SK-N-SH (cell line): ENCODE measurements around the gene MAD2L1. TPM values are rescaled to one million over a fixed set of nuclear protein-coding genes. Genes with fewer than 3 reads are reported as not detected.

Experiments used
- CTCF ChIA-PET: fragments of 300-600, 350-600 bp; formaldehyde crosslinking; extraction: SDS; loops from one replicate; lab custom pipeline; 2021; lab: Yijun Ruan, JAX
- POLR2A ChIA-PET: fragments of 350-600 bp; sonication (Branson Sonifier 250); formaldehyde crosslinking; extraction: SDS; loops from one replicate; lab custom pipeline; 2020; ENCODE audit warnings: antibody characterized with exemption, inconsistent platforms; lab: Yijun Ruan, JAX
- DNase-seq: peaks from one replicate; pipeline ENCODE4 v3.0.0; 2012
- H2AFZ ChIP-seq: fragments of 200-600 bp; sonication (generic); 2 replicates; pipeline ENCODE4 v1.8.1; 2016; ENCODE audit warnings: antibody characterized with exemption, mild to moderate bottlenecking, low read depth
- H3F3A ChIP-seq: fragments of 200-600 bp; sonication (generic); replicated peaks from 2 replicates; pipeline ENCODE3; 2016; ENCODE audit warnings: antibody characterized with exemption, mild to moderate bottlenecking; ENCODE audit not compliant: insufficient read depth
- H3K27ac ChIP-seq, 2 experiments: fragments of 200-500 bp in 1 of 2; fragments of 200-600 bp in 1 of 2; sonication (Bioruptor generic) in 1 of 2; sonication (generic), shearing (Covaris generic) in 1 of 2; 2 replicates each; pipeline versions ENCODE4 v1.5.1 to v1.6.1; 2014 to 2016; ENCODE audit warnings: low read depth in 2 of 2, inconsistent platforms in 1 of 2, low read length in 1 of 2, mild to moderate bottlenecking in 1 of 2, mixed read lengths in 1 of 2
- H3K27me3 ChIP-seq: fragments of 200-600 bp; sonication (generic), shearing (Covaris generic); 2 replicates; pipeline ENCODE4 v1.6.1; 2016; ENCODE audit warnings: mixed run types; ENCODE audit not compliant: insufficient read depth
- H3K36me3 ChIP-seq, 2 experiments: fragments of 200-500 bp in 1 of 2; fragments of 200-600 bp in 1 of 2; sonication (Bioruptor generic) in 1 of 2; sonication (generic) in 1 of 2; replicated peaks in 1 of 2; 2 replicates each; pipeline versions ENCODE3 to v1.5.1; 2014 to 2016; ENCODE audit warnings: low read length in 1 of 2, mild to moderate bottlenecking in 1 of 2; ENCODE audit not compliant: insufficient read depth in 2 of 2, control insufficient read depth in 1 of 2
- H3K4me1 ChIP-seq, 2 experiments: fragments of 200-500 bp in 1 of 2; fragments of 200-600 bp in 1 of 2; sonication (Bioruptor generic) in 1 of 2; sonication (generic), shearing (Covaris generic) in 1 of 2; 2 replicates each; pipeline versions ENCODE4 v1.5.1 to v1.6.1; 2014 to 2016; ENCODE audit warnings: low read depth in 1 of 2, low read length in 1 of 2, mixed run types in 1 of 2; ENCODE audit not compliant: insufficient read depth in 2 of 2, control insufficient read depth in 1 of 2
- H3K4me2 ChIP-seq: fragments of 200-600 bp; sonication (generic), shearing (Covaris generic); 2 replicates; pipeline ENCODE4 v1.6.1; 2017; ENCODE audit warnings: mixed run types
- H3K4me3 ChIP-seq, 2 experiments: fragments of 200-500 bp in 1 of 2; fragments of 200-600 bp in 1 of 2; sonication (Bioruptor generic) in 1 of 2; sonication (generic), shearing (Covaris generic) in 1 of 2; 2 replicates each; pipeline versions ENCODE4 v1.5.1 to v1.8.1; 2014 to 2016; ENCODE audit warnings: low read depth in 2 of 2, inconsistent platforms in 1 of 2, low read length in 1 of 2, mild to moderate bottlenecking in 1 of 2, mixed read lengths in 1 of 2, moderate library complexity in 1 of 2
- H3K79me2 ChIP-seq: fragments of 200-600 bp; sonication (generic); 2 replicates; pipeline ENCODE4 v1.8.1; 2017; ENCODE audit warnings: mild to moderate bottlenecking; ENCODE audit not compliant: insufficient read depth
- H3K9ac ChIP-seq: fragments of 200-600 bp; sonication (generic); 2 replicates; pipeline ENCODE4 v1.6.1; 2017; ENCODE audit warnings: mixed run types
- H3K9me2 ChIP-seq: fragments of 200-600 bp; sonication (generic); 2 replicates; pipeline ENCODE4 v1.6.1; 2017; ENCODE audit warnings: mixed run types
- H3K9me3 ChIP-seq: fragments of 200-600 bp; sonication (generic); 2 replicates; pipeline ENCODE4 v1.6.1; 2017; ENCODE audit warnings: mixed run types, mild to moderate bottlenecking, moderate library complexity
- H4K20me1 ChIP-seq: fragments of 200-600 bp; sonication (generic); 2 replicates; pipeline ENCODE4 v1.6.1; 2017; ENCODE audit warnings: mild to moderate bottlenecking, mixed run types; ENCODE audit not compliant: insufficient read depth
- CTCF ChIP-seq: fragments of 200-600 bp; sonication (generic); IDR thresholded peaks from 2 replicates; pipeline ENCODE4 v1.6.1; 2017; ENCODE audit warnings: antibody characterized with exemption, mild to moderate bottlenecking, moderate library complexity
- EP300 ChIP-seq, 2 experiments: IDR thresholded peaks; 2 replicates each; pipeline versions ENCODE4 v1.4.0 to v1.6.1; 2012; ENCODE audit warnings: borderline replicate concordance in 1 of 2, low read depth in 1 of 2, low read length in 1 of 2
- EZH2phosphoT487 ChIP-seq: fragments of 200-600 bp; sonication (generic); IDR thresholded peaks from 2 replicates; pipeline ENCODE4 v1.6.1; 2017; ENCODE audit warnings: low read depth, mixed run types, mild to moderate bottlenecking, antibody characterized with exemption, moderate library complexity, borderline replicate concordance
- FOXJ3 ChIP-seq: sonication (generic); formaldehyde crosslinking; IDR thresholded peaks from 2 replicates; pipeline ENCODE4 v1.5.1; 2020; ENCODE audit warnings: mild to moderate bottlenecking, missing genetic modification reagents
- GABPA ChIP-seq: IDR thresholded peaks from 2 replicates; pipeline ENCODE4 v1.4.0; 2012; ENCODE audit warnings: low read depth, mild to moderate bottlenecking
- IRF3 ChIP-seq: fragments of 150-350 bp; IDR thresholded peaks from 2 replicates; pipeline ENCODE4 v1.6.1; 2016; ENCODE audit warnings: mild to moderate bottlenecking, low read depth, low read length
- MEF2A ChIP-seq: IDR thresholded peaks from 2 replicates; pipeline ENCODE4 v1.4.0; 2012; ENCODE audit warnings: low read depth, borderline replicate concordance
- MXI1 ChIP-seq: IDR thresholded peaks from 2 replicates; pipeline ENCODE4 v1.6.1; 2012; ENCODE audit warnings: mild to moderate bottlenecking, low read depth, low read length, improper control_type of control experiment
- NFIC ChIP-seq: IDR thresholded peaks from 2 replicates; pipeline ENCODE4 v1.4.0; 2012; ENCODE audit warnings: borderline replicate concordance
- NRF1 ChIP-seq: IDR thresholded peaks from 2 replicates; pipeline ENCODE4 v1.6.1; 2012; ENCODE audit warnings: low read depth, mild to moderate bottlenecking, low read length
- RAD21 ChIP-seq: IDR thresholded peaks from 2 replicates; pipeline ENCODE4 v1.6.1; 2012; ENCODE audit warnings: mild to moderate bottlenecking, low read length
- RCOR1 ChIP-seq: fragments of 150-350 bp; IDR thresholded peaks from 2 replicates; pipeline ENCODE4 v1.6.1; 2017; ENCODE audit warnings: antibody characterized with exemption, low read length
- RXRA ChIP-seq: IDR thresholded peaks from 2 replicates; pipeline ENCODE4 v1.4.0; 2012; ENCODE audit warnings: low read depth, mild to moderate bottlenecking, borderline replicate concordance
- SMC3 ChIP-seq: IDR thresholded peaks from 2 replicates; pipeline ENCODE4 v1.6.1; 2012; ENCODE audit warnings: low read depth, low read length, improper control_type of control experiment
- TAF1 ChIP-seq: IDR thresholded peaks from 2 replicates; pipeline ENCODE4 v1.6.1; 2012; ENCODE audit warnings: low read depth, mild to moderate bottlenecking, low read length, moderate library complexity, borderline replicate concordance
- TCF12 ChIP-seq: IDR thresholded peaks from 2 replicates; pipeline ENCODE4 v1.4.0; 2012
- YY1 ChIP-seq: IDR thresholded peaks from 2 replicates; pipeline ENCODE4 v1.4.0; 2012; ENCODE audit warnings: low read depth, mild to moderate bottlenecking
- ZBTB33 ChIP-seq: IDR thresholded peaks from 2 replicates; pipeline ENCODE4 v1.4.0; 2012; ENCODE audit warnings: low read depth, borderline replicate concordance
- WGBS: methylation state at CpG from one replicate; pipeline ENCODE4 v1.1.6; 2017; ENCODE audit warnings: low lambda C conversion rate; 5-methylcytosine and 5-hydroxymethylcytosine counted together
- polyA plus RNA-seq, 3 experiments: library from polyadenylated mRNA; depleted of rRNA; stranded (reverse); fragments of >200 nt; gene quantifications; 2 replicates each; pipeline ENCODE4 v1.2.3, GENCODE V29; 2012
- TF ChIP-seq, protein P1 (sequence below): IDR thresholded peaks from 2 replicates; pipeline ENCODE4 v1.4.0; 2012; ENCODE audit warnings: low read depth
- TF ChIP-seq, protein P2 (sequence below): IDR thresholded peaks from 2 replicates; pipeline ENCODE4; 2012

Gene MAD2L1
- polyA plus RNA-seq, 1 of the 3 experiments (the other 2 are of a cell fraction) = 37.4 TPM

DNA sequence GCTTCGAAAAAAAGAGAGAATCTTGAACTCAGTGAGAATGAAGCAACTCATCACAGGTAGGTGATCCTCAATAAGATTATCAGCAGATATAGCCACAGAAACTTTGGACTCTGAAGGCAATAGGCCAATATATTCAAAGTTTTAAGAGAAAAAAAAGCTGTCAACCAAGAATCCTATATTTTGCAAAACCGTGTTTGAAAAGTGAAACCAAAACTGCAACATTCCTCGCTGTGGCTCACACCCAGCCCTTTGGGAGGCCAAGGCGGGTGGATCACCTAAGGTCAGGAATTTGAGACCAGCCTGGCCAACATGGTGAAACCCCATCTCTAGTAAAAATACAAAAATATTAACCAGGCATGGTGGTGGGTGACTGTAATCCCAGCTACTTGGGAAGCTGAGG, 22.8 kb downstream of the MAD2L1 start:
- CTCF ChIA-PET = interaction anchor here (0.7 to 2.0 kb wide), 3 partner anchors 12 to 485 kb away, joined by 3 to 13 read pairs (median 5); partner anchors contain the start of gene PDE5A
- 78% methylated on average over 4 of the region's 4 CpGs for WGBS
- no peak overlapping the region for H3K4me2 ChIP-seq
- no peak overlapping the region for H3K9ac ChIP-seq
- no peaks in the 10 kb centered on the region for H4K20me1 ChIP-seq
- H3K36me3 ChIP-seq = no peaks in the 10 kb centered on the region
- H3K4me3 ChIP-seq = no peak overlapping the region
- H3K9me2 ChIP-seq = no peaks in the 10 kb centered on the region
- H3K9me3 ChIP-seq = no peaks in the 10 kb centered on the region
- no peaks in the 10 kb centered on the region for H3K4me1 ChIP-seq
- no peak for DNase-seq
- no peak overlapping the region for H3K27ac ChIP-seq
- H2AFZ ChIP-seq = no peak overlapping the region
- POLR2A ChIA-PET = no interaction called here
- no peaks in the 10 kb centered on the region for H3F3A ChIP-seq
- no peaks in the 10 kb centered on the region for H3K27me3 ChIP-seq
- no peaks in the 10 kb centered on the region for H3K79me2 ChIP-seq
- TF ChIP-seq MXI1 (no peak), IRF3 (no peak), MEF2A (no peak), RCOR1 (no peak), RAD21 (no peak), EZH2phosphoT487 (no peak), NRF1 (no peak), EP300 (IDR thresholded peaks at IDR 0.05; ENCODE audit: borderline replicate concordance in 1 of 2, low read depth in 1 of 2, low read length in 1 of 2) (no peak), YY1 (no peak), TAF1 (no peak), FOXJ3 (CRISPR knock-in tag) (no peak)
- TF ChIP-seq, protein P1, sequence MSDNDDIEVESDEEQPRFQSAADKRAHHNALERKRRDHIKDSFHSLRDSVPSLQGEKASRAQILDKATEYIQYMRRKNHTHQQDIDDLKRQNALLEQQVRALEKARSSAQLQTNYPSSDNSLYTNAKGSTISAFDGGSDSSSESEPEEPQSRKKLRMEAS = no peak

GRCh38 chr4:120037411-120037810, 29.2 kb downstream of the MAD2L1 start:
- H4K20me1 ChIP-seq = no peaks in the 10 kb centered on the region
- TF ChIP-seq TCF12 (no peak), IRF3 (no peak), CTCF (no peak), RXRA (no peak), SMC3 (no peak), GABPA (no peak), ZBTB33 (no peak), NFIC (no peak)
- TF ChIP-seq, protein P2, sequence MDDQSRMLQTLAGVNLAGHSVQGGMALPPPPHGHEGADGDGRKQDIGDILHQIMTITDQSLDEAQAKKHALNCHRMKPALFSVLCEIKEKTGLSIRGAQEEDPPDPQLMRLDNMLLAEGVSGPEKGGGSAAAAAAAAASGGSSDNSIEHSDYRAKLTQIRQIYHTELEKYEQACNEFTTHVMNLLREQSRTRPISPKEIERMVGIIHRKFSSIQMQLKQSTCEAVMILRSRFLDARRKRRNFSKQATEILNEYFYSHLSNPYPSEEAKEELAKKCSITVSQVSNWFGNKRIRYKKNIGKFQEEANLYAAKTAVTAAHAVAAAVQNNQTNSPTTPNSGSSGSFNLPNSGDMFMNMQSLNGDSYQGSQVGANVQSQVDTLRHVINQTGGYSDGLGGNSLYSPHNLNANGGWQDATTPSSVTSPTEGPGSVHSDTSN = no peak
- no peak overlapping the region for H3K9ac ChIP-seq
- WGBS = 58% methylated on average over 2 of the region's 2 CpGs
- no peak overlapping the region for H2AFZ ChIP-seq
- ChIA-PET POLR2A (no interaction called here), CTCF (interaction anchor here (1.0 to 1.2 kb wide), 2 partner anchors 409 to 479 kb away, joined by 3 to 4 read pairs; partner anchors contain the start of gene PDE5A)
- H3K4me3 ChIP-seq = no peak overlapping the region
- H3K9me2 ChIP-seq = no peaks in the 10 kb centered on the region
- DNase-seq = no peak
- no peaks in the 10 kb centered on the region for H3K79me2 ChIP-seq
- H3K36me3 ChIP-seq = no peaks in the 10 kb centered on the region
- no peaks in the 10 kb centered on the region for H3K4me1 ChIP-seq
- H3K9me3 ChIP-seq = no peaks in the 10 kb centered on the region
- H3F3A ChIP-seq = no peaks in the 10 kb centered on the region
- no peak overlapping the region for H3K27ac ChIP-seq
- H3K4me2 ChIP-seq = no peak overlapping the region
- H3K27me3 ChIP-seq = no peaks in the 10 kb centered on the region
